Measurements from ENCODE around the gene MERTK.

- no peak for TF ChIP-seq CTCF (IDR thresholded peaks at IDR 0.05; ENCODE audit: insufficient read depth, low read depth, low read length)
- no peak for TF ChIP-seq EZH2 (IDR thresholded peaks at IDR 0.05; ENCODE audit: insufficient read depth, low read length)
Measured at GRCh38 chr2:112048236-112048592, 149.8 kb downstream of the MERTK start.

Measured in astrocyte (in vitro differentiated cells and primary cell).